Measurements from ENCODE around the gene CGAS.
"Not testable (repeated sequence)": the region's sequence is repeated elsewhere in the genome, so short reads cannot be mapped to it uniquely, and the experiment has no call there.

CGAS gene

DNA sequence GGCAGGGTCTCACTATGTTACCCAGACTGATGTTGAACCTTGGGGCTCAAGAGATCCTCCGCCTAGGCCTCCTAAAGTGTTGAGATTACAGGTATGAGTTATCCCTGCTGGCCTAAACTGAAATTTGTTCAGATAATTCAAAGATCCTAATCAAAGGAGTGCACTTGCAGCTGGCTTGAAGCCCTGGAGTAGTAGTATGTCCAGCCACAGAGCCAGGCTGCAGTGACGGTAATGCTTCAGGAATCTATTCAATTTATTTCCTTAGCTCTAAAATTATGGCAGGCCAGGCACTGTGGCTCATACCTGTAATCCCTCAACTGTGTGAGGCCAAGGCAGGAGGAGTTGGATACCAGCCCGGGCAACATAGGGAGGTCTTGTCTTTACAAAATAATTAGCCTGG, 58.8 kb downstream of the CGAS start:
- no peaks in the 10 kb centered on the region; the same call in 1 of the 2 replicates for H3K27me3 ChIP-seq (ENCODE audit: insufficient read depth, low read length)
- no peaks in the 10 kb centered on the region for H3K36me3 ChIP-seq (ENCODE audit: insufficient read depth, low read depth, low read length)
- no peaks in the 10 kb centered on the region for H3K9me3 ChIP-seq (ENCODE audit: insufficient read depth, low read depth, low read length)
- no peak overlapping the region for H3K4me3 ChIP-seq (ENCODE audit: low read length)
- H3K4me1 ChIP-seq (ENCODE audit: insufficient read depth, low read length): peaks cover 4% of the 10 kb centered on the region
- H3K27ac ChIP-seq (ENCODE audit: low read length): no peak overlapping the region
- H3K9ac ChIP-seq (ENCODE audit: low read depth, low read length): no peak overlapping the region

DNA sequence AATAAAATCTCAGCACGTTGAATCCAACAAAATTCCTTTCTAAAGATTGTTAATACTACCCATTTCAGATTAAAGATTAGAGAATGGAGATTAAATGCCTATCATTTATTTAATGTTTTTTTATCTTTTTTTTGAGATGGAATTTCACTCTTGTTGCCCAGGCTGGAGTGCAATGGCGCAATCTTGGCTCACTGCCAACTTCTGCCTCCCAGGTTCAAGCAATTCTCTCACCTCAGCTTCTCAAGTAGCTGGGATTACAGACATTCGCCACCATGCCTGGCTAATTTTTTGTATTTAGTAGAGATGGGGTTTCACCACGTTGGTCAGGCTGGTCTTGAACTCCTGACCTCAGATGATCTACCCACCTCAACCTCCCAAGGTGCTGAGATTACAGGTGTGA, 59.9 kb downstream of the CGAS start:
- H3K27me3 ChIP-seq (ENCODE audit: insufficient read depth, low read length); H3K9ac ChIP-seq (ENCODE audit: low read depth, low read length); H3K36me3 ChIP-seq (ENCODE audit: insufficient read depth, low read depth, low read length); H3K4me1 ChIP-seq (ENCODE audit: insufficient read depth, low read length); H3K9me3 ChIP-seq (ENCODE audit: insufficient read depth, low read depth, low read length); H3K4me3 ChIP-seq (ENCODE audit: low read length); H3K27ac ChIP-seq (ENCODE audit: low read length): not testable (repeated sequence)

DNA sequence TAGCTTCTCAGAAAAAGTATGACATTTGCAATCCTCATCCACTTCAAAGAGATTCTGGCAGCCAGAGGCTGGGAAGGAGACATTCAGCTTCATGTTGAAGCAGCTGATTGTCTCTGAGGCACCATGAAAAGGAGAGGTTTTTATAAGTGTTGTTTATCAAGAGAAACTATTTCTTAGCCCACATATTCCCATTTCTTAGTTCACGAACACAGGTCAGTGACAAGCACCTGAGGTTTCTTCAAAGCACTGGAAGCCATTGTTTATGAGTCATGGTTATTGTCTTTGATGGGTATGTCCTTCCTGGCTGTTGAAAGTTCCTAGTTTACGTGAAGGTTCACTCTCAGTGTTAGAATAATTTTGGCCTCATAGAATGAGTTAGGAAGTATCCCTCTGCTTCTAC, 60.4 kb downstream of the CGAS start:
- Histone ChIP-seq H3K4me1 (ENCODE audit: insufficient read depth, low read length) (peaks cover 4% of the 10 kb centered on the region), H3K9me3 (ENCODE audit: insufficient read depth, low read depth, low read length) (no peaks in the 10 kb centered on the region), H3K9ac (ENCODE audit: low read depth, low read length) (no peak overlapping the region), H3K27ac (ENCODE audit: low read length) (no peak overlapping the region), H3K27me3 (ENCODE audit: insufficient read depth, low read length) (no peaks in the 10 kb centered on the region; the same call in 1 of the 2 replicates), H3K4me3 (ENCODE audit: low read length) (no peak overlapping the region), H3K36me3 (ENCODE audit: insufficient read depth, low read depth, low read length) (no peaks in the 10 kb centered on the region)

DNA sequence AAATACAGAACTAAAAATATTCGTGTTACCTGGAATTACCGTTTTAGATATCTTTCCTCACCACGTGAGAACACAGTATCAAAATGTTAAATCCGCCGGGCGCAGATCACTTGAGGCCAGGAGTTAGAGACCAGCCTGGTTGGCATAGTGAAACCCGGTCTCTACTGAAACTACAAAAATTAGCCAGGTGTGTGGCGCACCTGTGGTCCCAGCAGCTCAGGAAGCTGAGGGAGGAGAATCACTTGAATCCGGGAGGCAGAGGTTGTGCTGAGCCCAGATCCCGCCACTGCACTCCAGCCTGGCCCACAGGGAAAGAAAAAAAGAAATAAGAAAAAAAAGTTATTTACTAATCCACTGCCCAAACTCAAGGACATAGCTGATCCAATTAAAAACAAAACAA, 62.2 kb downstream of the CGAS start:
- H3K27me3 ChIP-seq (ENCODE audit: insufficient read depth, low read length): no peaks in the 10 kb centered on the region; the same call in 1 of the 2 replicates
- no peak overlapping the region for H3K9ac ChIP-seq (ENCODE audit: low read depth, low read length)
- H3K9me3 ChIP-seq (ENCODE audit: insufficient read depth, low read depth, low read length): no peaks in the 10 kb centered on the region
- H3K4me3 ChIP-seq (ENCODE audit: low read length): no peak overlapping the region
- no peak overlapping the region for H3K27ac ChIP-seq (ENCODE audit: low read length)
- peaks cover 4% of the 10 kb centered on the region for H3K4me1 ChIP-seq (ENCODE audit: insufficient read depth, low read length)
- no peaks in the 10 kb centered on the region for H3K36me3 ChIP-seq (ENCODE audit: insufficient read depth, low read depth, low read length)

DNA sequence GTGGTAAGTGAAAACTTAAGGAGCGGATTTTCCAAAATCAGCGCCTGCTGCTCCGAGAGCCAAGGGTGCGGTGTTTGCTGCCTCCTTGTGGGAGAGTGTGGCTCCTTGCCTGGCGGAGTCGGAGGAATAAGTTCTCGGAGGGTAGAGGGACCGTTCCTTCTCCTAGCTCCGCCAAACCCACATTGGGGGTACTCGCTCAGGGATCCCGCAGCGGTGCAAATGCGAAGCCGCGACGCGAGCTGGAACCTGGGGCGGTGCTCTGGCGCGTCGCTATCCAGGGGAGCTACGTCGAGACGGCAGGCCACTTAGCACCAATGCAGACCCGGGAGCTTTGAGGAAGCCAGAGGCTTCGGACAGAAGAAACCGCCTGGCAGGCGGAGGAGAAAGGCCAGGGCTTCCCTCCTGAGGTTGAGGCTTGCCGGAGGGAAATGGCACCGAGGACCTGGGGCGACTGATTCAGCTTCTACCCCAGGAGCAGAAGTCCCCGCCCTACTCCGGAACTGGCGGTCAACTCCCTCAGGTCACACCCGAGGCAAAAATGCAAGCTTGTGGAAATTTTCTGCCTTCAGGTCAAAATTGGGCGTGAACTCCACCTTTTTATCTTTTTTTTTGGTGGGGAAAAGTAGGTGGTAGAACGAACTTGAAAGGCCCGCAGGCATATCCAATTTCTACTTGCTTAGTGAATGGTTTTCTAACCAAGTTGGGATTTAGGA, 63.1 kb downstream of the CGAS start:
- H3K9me3 ChIP-seq (ENCODE audit: insufficient read depth, low read depth, low read length): no peaks in the 10 kb centered on the region
- H3K4me3 ChIP-seq (ENCODE audit: low read length): peak overlapping the region; percentile 77
- no peaks in the 10 kb centered on the region; the same call in 1 of the 2 replicates for H3K27me3 ChIP-seq (ENCODE audit: insufficient read depth, low read length)
- peak overlapping the region; percentile 82 for H3K9ac ChIP-seq (ENCODE audit: low read depth, low read length)
- H3K4me1 ChIP-seq (ENCODE audit: insufficient read depth, low read length): peaks cover 4% of the 10 kb centered on the region
- peak overlapping the region; percentile 30 for H3K27ac ChIP-seq (ENCODE audit: low read length)
- no peaks in the 10 kb centered on the region for H3K36me3 ChIP-seq (ENCODE audit: insufficient read depth, low read depth, low read length)

DNA sequence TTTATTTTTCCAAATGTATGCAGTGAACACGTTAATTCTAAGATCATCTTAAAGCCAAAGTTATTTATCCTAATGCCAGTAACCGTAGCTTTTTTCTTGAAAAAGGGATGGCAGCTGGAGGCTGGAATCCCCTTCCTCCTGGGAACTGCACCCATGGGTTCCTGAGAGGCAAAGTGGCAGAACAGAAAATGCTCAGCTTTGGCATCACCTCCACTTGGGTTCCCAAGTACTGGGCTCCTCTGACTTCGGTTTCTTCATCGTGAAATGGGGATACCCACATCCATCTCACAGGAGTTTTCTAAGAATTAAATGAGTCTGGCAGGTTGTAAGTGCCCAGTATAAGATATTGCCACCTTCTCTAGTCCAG, 63.7 kb downstream of the CGAS start:
- H3K27me3 ChIP-seq (ENCODE audit: insufficient read depth, low read length): no peaks in the 10 kb centered on the region; the same call in 1 of the 2 replicates
- peak overlapping the region; percentile 77 for H3K4me3 ChIP-seq (ENCODE audit: low read length)
- H3K9ac ChIP-seq (ENCODE audit: low read depth, low read length): peak overlapping the region; percentile 82; the same call in 1 of the 2 replicates
- peaks cover 4% of the 10 kb centered on the region for H3K4me1 ChIP-seq (ENCODE audit: insufficient read depth, low read length)
- H3K27ac ChIP-seq (ENCODE audit: low read length): no peak overlapping the region
- no peaks in the 10 kb centered on the region for H3K36me3 ChIP-seq (ENCODE audit: insufficient read depth, low read depth, low read length)
- H3K9me3 ChIP-seq (ENCODE audit: insufficient read depth, low read depth, low read length): no peaks in the 10 kb centered on the region

DNA sequence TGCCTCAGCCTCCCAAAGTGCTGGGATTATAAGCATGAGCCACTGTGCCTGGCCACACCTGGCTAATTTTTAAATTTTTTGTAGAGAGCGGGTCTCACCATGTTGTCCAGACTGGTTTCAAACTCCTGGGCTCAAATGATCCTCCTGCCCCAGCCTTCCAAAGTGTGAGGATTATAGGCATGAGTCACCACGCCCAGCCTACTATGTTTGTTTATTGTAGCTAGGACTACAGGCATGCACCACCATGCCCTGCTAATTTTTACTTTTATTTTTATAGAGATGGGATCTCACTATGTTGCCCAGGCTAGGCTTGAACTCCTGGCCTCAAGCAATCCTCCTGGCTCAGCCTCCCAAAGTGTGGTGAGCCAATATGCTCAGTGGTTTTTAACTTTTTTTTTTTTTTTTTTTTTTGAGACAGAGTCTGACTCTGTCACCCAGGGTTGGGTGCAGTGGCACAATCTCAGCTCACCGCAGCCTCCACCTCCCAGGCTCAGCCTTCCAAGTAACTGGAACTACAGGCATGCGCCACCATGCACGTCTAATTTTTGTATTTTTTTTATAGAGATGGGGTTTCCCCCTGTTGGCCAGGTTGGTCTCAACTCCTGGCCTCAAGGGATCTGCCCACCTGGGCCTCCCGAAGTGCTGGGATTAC, 69.5 kb downstream of the CGAS start:
- Histone ChIP-seq H3K4me1 (ENCODE audit: insufficient read depth, low read length) (no peaks in the 10 kb centered on the region), H3K27me3 (ENCODE audit: insufficient read depth, low read length) (no peaks in the 10 kb centered on the region), H3K9ac (ENCODE audit: low read depth, low read length) (no peak overlapping the region), H3K9me3 (ENCODE audit: insufficient read depth, low read depth, low read length) (no peaks in the 10 kb centered on the region), H3K36me3 (ENCODE audit: insufficient read depth, low read depth, low read length) (no peaks in the 10 kb centered on the region), H3K27ac (ENCODE audit: low read length) (no peak overlapping the region), H3K4me3 (ENCODE audit: low read length) (no peak overlapping the region)

- H3K36me3 ChIP-seq (ENCODE audit: insufficient read depth, low read depth, low read length); H3K27ac ChIP-seq (ENCODE audit: low read length); H3K27me3 ChIP-seq (ENCODE audit: insufficient read depth, low read length); H3K4me1 ChIP-seq (ENCODE audit: insufficient read depth, low read length); H3K4me3 ChIP-seq (ENCODE audit: low read length); H3K9ac ChIP-seq (ENCODE audit: low read depth, low read length); H3K9me3 ChIP-seq (ENCODE audit: insufficient read depth, low read depth, low read length): not testable (repeated sequence)
Observed at GRCh38 chr6:73381531-73381930, 70.6 kb downstream of the CGAS start.

DNA sequence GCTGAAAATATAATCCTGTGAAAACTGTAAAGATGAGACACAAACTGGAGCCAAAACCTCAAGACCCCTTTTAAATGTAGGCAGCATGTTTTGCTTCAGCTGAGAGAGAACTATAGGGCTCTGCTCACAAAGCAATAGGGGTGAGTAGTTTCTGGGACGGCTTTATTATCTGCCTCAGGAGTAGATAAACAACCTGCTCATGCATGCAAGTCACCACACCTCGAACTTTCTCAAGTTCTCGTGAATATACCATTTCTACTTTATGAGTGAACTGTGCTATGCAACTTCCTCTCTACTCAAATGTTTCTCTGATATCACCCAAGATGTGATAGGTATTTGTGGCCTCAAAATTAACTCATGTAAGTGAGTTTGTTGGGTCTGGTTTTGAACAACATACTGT, 74.9 kb downstream of the CGAS start:
- Histone ChIP-seq H3K9me3 (ENCODE audit: insufficient read depth, low read depth, low read length) (no peaks in the 10 kb centered on the region), H3K27ac (ENCODE audit: low read length) (no peak overlapping the region), H3K4me1 (ENCODE audit: insufficient read depth, low read length) (no peaks in the 10 kb centered on the region), H3K27me3 (ENCODE audit: insufficient read depth, low read length) (no peaks in the 10 kb centered on the region), H3K4me3 (ENCODE audit: low read length) (no peak overlapping the region), H3K36me3 (ENCODE audit: insufficient read depth, low read depth, low read length) (no peaks in the 10 kb centered on the region), H3K9ac (ENCODE audit: low read depth, low read length) (no peak overlapping the region)

DNA sequence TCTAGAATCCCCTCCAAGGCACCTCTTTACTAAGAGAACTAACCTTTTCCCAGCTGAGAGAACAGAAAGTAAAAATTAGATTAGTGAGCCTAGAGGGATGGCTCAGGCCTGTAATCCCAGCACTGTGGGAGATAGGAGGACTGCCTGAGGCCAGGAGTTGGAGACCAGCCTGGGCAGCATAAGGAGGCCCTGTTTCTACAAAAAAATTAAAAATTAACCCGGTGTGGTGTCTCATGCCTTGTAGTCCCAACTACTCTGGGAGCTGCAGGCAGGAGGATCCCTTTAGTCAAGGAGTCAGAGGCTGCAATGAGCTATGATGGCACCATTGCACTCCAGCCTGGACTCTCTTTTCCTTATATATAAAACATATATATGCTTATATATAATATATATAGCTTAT, 76.9 kb downstream of the CGAS start:
- Histone ChIP-seq H3K4me1 (ENCODE audit: insufficient read depth, low read length) (no peaks in the 10 kb centered on the region), H3K36me3 (ENCODE audit: insufficient read depth, low read depth, low read length) (no peaks in the 10 kb centered on the region), H3K4me3 (ENCODE audit: low read length) (no peak overlapping the region), H3K9me3 (ENCODE audit: insufficient read depth, low read depth, low read length) (no peaks in the 10 kb centered on the region), H3K9ac (ENCODE audit: low read depth, low read length) (no peak overlapping the region), H3K27ac (ENCODE audit: low read length) (no peak overlapping the region), H3K27me3 (ENCODE audit: insufficient read depth, low read length) (no peaks in the 10 kb centered on the region)

Measured in iPS-20b (cell line).